Hypothalamus (tissue), 51 donors: ENCODE measurements around the gene STRADB.
A peak's percentile ranks its signal among the peaks of the same experiment; 100 is the strongest.
"Not testable (repeated sequence)": the region's sequence is repeated elsewhere in the genome, so short reads cannot be mapped to it uniquely, and the experiment has no call there.

Source experiments
- DNase-seq, 51 donors: peaks; one replicate each; lab custom pipeline; 2025; lab: John Stamatoyannopoulos, UW

Gene STRADB

GRCh38 chr2:201451292-201452057 lies at the start of gene STRADB, which contains the start of gene TRAK2:
Gene STRADB (plus strand): TSS chr2:201451740. CDS start chr2:201454841, 3,101 bp downstream.
Gene TRAK2 (minus strand): TSS chr2:201451458. CDS start chr2:201420507, 30,951 bp downstream.
- peak; percentile 76 to 98 (median 95) for DNase-seq

DNA sequence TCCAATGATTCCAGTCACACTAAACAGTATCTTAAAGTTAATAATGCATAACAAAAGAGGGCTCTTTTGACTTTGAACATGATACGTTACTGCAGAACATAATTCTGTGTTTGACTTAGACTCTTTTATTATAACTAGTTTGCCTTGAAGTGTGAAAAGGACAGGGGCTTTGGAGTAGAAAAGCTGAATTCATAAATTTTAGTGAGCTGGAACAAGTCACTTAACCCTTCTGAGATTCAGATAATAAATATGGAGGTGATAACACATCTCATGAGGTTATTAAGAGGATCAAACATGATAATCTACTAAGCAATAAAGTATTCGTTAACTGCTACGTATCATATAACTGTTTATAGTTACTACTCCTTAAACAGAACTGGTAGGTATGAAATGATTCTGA lies 49.7 kb upstream of the STRADB start:
- no peak for DNase-seq

DNA sequence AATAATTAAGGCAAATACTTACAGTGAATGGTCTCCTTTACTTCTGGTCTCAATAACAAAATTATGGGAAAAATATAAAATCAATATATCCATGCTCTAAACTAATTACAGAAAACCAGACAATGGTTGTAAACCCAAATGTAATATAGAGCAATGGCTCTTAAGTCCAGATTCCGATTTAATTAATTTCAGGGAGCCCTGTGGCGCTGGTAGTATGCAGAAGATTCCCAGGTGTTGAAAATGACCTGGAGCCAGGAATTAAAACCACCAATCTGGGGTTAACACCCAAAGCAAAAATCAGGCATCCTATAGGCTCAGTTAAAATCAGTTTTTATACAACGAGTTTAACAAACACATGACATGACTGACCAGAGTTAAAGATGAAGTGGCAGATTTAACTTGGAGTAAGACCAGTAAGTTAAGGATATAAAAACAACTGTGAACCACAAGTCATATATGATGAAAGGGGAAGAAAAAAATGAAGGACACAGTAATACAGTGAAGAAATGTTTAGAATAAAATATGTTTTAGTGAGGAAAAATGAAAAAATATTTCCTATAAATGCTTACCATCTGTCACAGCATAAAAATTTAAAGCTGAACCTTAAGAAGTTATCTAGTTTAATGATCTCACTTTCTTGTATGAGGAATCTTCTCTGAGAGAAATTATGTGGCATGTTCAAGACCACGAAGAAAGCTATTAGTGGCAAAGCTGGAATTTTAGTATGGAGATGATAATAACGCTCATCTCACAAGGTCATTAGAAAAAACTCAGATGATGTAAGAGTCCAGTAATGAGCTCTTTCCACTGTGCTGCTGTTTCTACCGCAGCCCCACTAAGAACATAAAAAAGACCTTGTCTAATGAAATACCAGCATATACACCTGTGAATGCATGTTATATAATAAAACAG lies 48.6 kb upstream of the STRADB start:
- DNase-seq, result no peak

DNA sequence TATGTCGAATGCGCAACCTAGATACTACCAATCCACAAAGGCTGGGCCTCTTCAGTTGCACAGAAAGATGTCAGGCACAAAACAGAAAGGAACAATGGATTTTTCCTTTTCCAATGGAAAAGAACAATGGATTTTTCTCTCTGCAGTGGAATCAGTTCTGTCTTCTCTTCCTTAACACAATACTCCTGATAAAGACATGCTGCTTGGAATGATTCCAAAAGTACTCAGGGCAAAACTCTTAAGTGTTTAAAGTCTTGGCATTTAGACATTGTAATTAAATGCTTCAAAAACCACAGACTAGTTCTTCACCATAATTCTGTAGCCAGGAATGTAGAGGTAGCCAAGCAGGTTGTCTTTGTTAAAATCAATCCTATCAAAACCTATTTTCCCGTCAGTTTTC lies 47.7 kb upstream of the STRADB start:
- no peak for DNase-seq

DNA sequence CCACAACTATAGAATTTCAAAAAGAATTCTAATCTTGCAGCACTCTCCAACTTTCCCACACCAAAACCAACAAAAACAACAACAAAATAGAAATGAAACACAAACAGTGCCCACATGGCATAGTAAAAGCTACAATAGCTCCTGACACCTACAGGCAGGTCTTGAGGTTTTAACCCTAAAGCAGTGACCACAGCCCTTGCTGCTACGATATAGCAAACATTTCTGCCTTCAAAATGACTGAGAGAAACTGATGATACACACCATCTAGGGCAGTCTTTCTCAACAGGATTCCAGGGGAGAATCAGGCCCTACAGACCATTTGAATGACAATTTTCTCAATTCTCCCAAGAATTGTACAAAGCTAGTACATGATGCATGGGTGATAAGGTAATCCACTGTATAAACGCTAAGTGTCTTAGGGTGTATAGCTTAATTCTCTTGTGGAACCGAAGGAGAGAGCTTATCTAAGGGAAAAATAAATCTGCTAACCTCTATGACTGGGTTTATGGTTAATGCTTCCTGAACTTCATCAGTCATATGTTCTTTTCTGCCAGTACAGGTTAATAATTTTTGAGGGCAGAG lies 46.8 kb upstream of the STRADB start:
- no peak for DNase-seq

DNA sequence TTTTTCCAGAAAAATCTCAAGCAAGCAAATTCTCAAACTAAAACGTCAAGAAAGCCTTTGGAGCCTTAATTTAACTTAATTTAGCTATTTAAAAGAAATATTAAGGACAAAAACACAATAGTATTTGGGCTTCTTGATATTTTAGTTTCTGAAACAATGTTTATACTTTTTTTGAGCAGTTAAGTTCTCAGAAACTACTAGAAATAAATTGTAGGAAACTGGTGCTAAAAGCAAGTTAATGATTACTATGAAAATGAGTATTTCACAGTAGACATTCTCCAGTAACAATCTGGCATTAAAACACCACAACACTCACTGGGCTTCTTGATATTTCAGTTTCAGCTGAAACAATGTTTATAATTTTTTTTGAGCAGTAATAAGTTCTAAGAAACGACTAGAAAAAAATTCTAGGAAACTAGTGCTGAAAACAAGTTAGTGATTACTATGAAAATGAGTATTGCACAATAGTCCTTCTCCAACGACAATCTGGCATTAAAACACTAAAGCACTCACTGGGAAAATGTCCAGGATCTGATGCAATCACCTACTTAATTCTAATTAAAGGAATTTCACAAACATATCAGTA lies 45.4 kb upstream of the STRADB start:
- peak in 2 of 51 donors; percentile 9 to 26 for DNase-seq

DNA sequence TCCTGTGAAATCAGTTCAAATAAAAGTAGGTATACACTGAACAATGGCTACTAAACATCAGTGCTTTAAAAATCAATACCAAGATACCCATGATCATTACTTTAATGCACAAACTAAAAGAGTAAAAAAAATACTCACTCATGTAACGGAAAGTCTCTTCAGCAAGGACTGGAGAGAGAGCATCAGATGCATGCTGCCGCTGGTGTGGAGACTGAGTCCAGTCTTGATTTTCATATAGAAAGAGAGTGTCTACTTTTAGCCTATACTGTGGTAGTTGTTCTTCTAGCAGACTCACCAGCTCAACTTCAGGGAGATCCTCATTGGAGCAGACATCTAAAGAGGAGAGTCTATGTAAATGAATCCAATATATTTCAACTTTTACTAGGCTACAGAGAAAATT lies 44.3 kb upstream of the STRADB start:
- no peak for DNase-seq

GRCh38 chr2:201408931-201409330 lies 42.6 kb upstream of the STRADB start:
- no peak for DNase-seq

GRCh38 chr2:201411421-201411820 lies 40.1 kb upstream of the STRADB start:
- DNase-seq, result no peak

DNA sequence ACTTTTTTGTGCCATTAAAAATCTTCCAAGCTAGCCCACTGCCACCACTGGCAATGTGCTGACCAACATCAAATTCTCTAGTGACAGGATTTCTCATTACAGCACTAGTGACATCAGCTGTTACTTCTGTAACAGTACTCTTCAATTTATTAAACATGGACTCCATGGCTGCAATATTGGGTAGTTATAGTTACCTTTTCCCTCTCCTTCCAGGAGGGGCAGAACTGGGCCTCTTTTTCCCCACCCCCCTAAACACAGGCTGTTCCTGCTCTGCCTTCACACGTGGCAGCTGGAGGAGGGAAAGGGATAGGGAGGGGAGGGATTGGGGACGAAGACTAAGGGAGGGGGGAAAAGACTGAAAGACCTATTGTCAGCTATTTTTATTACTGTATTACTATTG lies 38.4 kb upstream of the STRADB start:
- no peak for DNase-seq

DNA sequence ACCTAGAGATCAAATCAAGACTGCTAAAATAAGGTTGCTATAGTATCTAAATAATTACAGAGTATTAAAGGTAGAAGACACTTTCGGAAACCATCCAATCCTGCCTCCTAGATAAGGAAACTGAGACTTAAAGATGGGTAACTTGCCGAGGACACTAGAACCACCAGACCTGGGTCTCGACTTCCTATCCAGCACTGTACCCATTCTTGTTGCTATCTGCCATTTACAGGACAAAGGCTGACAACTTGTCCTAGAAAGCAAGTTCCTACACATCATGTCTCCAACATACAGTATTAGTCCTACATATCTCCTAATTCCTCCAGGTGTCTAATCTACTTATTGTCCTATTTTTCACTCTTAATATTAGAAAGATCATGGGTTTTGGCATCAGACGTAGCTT lies 38.0 kb upstream of the STRADB start:
- DNase-seq, result no peak

GRCh38 chr2:201414099-201415023 lies 37.2 kb upstream of the STRADB start:
- DNase-seq, result no peak

DNA sequence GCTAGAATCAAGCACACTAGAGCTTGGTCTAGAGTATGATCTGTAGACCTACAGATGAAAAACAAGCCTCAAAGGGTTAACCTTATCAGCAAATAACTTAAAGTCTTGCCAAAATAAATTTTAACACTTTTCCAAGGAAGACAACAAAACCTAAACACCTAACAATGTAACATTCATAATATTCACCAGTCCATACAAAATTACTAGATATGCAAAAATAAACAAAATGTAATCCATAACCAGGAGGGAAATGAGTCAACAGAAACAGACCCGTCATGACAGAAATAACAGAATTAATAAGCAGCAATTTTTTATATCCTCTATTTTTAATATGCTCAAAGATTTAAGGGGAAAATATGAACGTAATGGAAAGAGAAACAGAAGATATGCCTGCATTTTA lies 36.4 kb upstream of the STRADB start:
- DNase-seq, result no peak

- DNase-seq, result no peak
Measured at GRCh38 chr2:201419057-201419635, 32.4 kb upstream of the STRADB start.

- no peak for DNase-seq
Measured at GRCh38 chr2:201419986-201420385, 31.6 kb upstream of the STRADB start.

GRCh38 chr2:201420442-201421113 lies 31.0 kb upstream of the STRADB start:
- DNase-seq, result no peak

DNA sequence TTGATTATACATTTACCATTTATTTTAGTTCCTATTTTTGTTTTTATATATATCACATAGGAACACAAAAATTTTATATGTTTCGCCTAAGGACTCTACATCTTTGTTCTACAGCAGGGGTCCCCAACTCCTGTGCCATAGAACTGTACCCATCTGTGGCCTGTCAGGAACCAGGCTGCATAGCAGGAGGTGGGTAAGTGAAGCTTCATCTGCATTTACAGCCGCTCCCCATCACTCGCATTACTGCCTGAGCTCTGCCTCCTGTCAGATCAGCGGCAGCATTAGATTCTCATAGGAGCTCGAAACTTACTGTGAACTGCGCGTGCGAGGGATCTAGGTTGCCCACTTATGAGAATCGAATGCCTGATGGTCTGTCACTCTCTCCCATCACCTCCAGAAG lies 25.6 kb upstream of the STRADB start:
- no peak for DNase-seq

DNA sequence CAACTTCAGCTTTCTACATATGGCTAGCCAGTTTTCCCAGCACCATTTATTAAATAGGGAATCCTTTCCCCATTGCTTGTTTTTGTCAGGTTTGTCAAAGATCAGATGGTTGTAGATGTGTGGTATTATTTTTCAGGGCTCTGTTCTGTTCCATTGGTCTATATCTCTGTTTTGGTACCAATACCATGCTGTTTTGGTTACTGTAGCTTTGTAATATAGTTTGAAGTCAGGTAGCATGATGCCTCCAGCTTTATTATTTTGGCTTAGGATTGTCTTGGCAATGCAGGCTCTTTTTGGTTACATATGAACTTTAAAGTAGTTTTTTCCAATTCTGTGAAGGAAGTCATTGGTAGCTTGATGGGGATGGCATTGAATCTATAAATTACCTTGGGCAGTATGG lies 23.2 kb upstream of the STRADB start:
- not testable (repeated sequence) for DNase-seq

DNA sequence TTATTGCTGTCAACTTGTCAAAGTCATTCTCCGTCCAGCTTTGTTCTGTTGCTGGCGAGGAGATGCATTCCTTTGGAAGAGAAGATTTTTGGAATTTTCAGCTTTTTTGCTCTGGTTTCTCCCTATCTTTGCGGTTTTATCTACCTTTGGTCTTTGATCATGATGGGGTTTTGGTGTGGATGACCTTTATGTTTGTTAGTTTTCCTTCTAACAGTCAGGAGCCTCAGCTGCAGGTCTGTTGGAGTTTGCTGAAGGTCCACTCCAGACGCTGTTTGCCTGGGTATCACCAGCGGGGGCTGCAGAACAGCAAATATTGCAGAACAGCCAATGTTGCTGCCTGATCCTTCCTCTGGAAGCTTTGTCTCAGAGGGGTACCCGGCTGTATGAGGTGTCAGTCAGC lies 21.7 kb upstream of the STRADB start:
- DNase-seq, result not testable (repeated sequence)
